ENCODE data around the gene METRNL.

GRCh38 chr17:83080858-83081683 is 1.7 kb downstream of the METRNL start:
- TF ChIP-seq, protein P1, sequence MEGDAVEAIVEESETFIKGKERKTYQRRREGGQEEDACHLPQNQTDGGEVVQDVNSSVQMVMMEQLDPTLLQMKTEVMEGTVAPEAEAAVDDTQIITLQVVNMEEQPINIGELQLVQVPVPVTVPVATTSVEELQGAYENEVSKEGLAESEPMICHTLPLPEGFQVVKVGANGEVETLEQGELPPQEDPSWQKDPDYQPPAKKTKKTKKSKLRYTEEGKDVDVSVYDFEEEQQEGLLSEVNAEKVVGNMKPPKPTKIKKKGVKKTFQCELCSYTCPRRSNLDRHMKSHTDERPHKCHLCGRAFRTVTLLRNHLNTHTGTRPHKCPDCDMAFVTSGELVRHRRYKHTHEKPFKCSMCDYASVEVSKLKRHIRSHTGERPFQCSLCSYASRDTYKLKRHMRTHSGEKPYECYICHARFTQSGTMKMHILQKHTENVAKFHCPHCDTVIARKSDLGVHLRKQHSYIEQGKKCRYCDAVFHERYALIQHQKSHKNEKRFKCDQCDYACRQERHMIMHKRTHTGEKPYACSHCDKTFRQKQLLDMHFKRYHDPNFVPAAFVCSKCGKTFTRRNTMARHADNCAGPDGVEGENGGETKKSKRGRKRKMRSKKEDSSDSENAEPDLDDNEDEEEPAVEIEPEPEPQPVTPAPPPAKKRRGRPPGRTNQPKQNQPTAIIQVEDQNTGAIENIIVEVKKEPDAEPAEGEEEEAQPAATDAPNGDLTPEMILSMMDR (conservative IDR thresholded peaks at IDR 0.05; ENCODE audit: low read depth, low read length), result no peak
- no peak for TF ChIP-seq EZH2 (IDR thresholded peaks at IDR 0.05; ENCODE audit: low read length, unreplicated experiment)

Data from PC-3 (cell line).